Testis (tissue), 3 donors: ENCODE data around the gene C16orf92. TPM values are rescaled to one million over a fixed set of nuclear protein-coding genes. Genes with fewer than 3 reads are reported as not detected.

Experiments used
- DNase-seq: peaks from one replicate; pipeline ENCODE4 v3.0.0-alpha.2; 2019
- H3K27ac ChIP-seq, 2 donors: fragments of 200-600 bp; sonication (generic); one replicate each; pipeline ENCODE4 v1.5.1; 2019
- H3K27me3 ChIP-seq: fragments of 200-600 bp; sonication (generic); one replicate; pipeline ENCODE4 v1.5.1; 2019
- H3K36me3 ChIP-seq: fragments of 200-600 bp; sonication (generic); one replicate; pipeline ENCODE4 v1.5.1; 2017; ENCODE audit warnings: low read depth; ENCODE audit errors: missing control alignments
- H3K4me1 ChIP-seq: fragments of 200-600 bp; sonication (generic); one replicate; pipeline ENCODE4 v1.5.1; 2019
- H3K4me3 ChIP-seq, 2 donors: fragments of 200-600 bp; sonication (generic); one replicate each; pipeline ENCODE4 v1.5.1; 2017 to 2019
- H3K9me3 ChIP-seq: fragments of 200-600 bp; sonication (generic); one replicate; pipeline ENCODE4 v1.5.1; 2017
- CTCF ChIP-seq, 3 experiments: fragments of 450-650 bp in 2 of 3; fragments of 200-600 bp in 1 of 3; sonication (generic) in 1 of 3; IDR thresholded peaks; one replicate each; pipeline ENCODE4 v1.5.1; 2016 to 2019; ENCODE audit warnings: antibody characterized with exemption in 3 of 3, mild to moderate bottlenecking in 2 of 3, moderate library complexity in 1 of 3
- POLR2A ChIP-seq: fragments of 450-650 bp; IDR thresholded peaks from one replicate; pipeline ENCODE4 v1.6.1; 2017; ENCODE audit warnings: antibody characterized with exemption, mild to moderate bottlenecking, moderate library complexity
- WGBS, 2 donors: methylation state at CpG; one replicate each; pipeline ENCODE4 v1.1.5; 2018; 5-methylcytosine and 5-hydroxymethylcytosine counted together
- intact Hi-C: fragments of 100-400 bp; cut with DNase I; formaldehyde crosslinking; loops from one replicate; pipeline ENCODE4 v1.15.1; 2023; ENCODE audit warnings: low total_unique reads
- polyA plus RNA-seq: library from polyadenylated mRNA; stranded (reverse); fragments of 350-450 nt; fragmentation: Illumina TruSeq; extraction: RNeasy Lipid Tissue Mini Kit (QIAGEN cat#74804); gene quantifications from one replicate; pipeline ENCODE4 v1.2.3, GENCODE V29; 2014; ENCODE audit warnings: low read depth, low replicate concordance; ENCODE audit not compliant: insufficient read depth
- total RNA-seq, 2 donors: library from RNA; depleted of rRNA; stranded (reverse); fragments of >200 nt; gene quantifications; one replicate each; pipeline ENCODE4 v1.2.3, GENCODE V29; 2016

Gene C16orf92
- total and polyA plus RNA-seq, 3 donors from 2014 or later: 12.4 to 91.3 (median 20.3) TPM

- no peak for DNase-seq
Measured at GRCh38 chr16:29982560-29983419, 40.2 kb upstream of the C16orf92 start.

DNA sequence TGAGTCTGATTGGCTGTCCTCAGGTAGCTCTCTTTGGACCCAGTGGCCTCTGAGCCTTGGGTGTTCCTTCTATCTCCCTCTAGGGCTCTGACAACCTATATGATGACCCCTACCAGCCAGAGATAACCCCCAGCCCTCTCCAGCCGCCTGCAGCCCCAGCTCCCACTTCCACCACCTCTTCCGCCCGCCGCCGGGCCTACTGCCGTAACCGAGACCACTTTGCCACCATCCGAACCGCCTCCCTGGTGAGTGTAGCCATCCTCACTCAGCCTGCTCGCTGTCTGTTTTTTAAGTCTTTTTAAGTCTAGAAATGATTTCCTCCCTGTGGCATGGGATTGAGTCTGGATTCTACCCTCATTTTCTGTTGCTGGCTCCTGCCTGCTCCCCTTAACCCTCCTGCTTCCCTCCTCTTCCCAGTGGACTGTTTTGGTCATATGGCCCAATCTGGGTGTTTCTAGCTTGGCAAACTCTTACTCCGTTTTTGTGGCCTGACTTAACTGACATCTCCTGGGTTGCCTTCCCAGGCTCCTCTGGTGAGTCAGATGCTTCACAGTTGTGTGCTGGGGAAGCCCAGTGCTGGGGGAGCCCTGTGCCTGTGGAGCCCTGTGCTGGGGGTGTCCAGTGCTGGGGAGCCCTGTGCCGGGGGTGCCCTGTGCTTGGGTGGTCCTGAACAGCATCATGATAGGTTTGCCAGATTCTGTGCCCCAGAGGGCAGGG is 39.4 kb upstream of the C16orf92 start:
- 78% methylated on average over 8 to 12 of the region's 12 CpGs for WGBS, 2 donors
- no peak overlapping the region for H3K4me3 ChIP-seq
- H3K36me3 ChIP-seq: no peaks in the 10 kb centered on the region
- H3K9me3 ChIP-seq: no peaks in the 10 kb centered on the region
- no peak overlapping the region for H3K27ac ChIP-seq
- H3K4me1 ChIP-seq: no peaks in the 10 kb centered on the region
- no peak for DNase-seq
- intact Hi-C loops: no loop called here
- no peak for TF ChIP-seq POLR2A
- no peak for TF ChIP-seq CTCF (IDR thresholded peaks at IDR 0.05)
- H3K27me3 ChIP-seq: no peaks in the 10 kb centered on the region

More at GRCh38 chr16:29982560-29983419, 40.2 kb upstream of the C16orf92 start:
- no peaks in the 10 kb centered on the region for H3K27me3 ChIP-seq
- TF ChIP-seq POLR2A (no peak), CTCF (IDR thresholded peaks at IDR 0.05) (no peak)
- intact Hi-C loops: no loop called here
- no peak overlapping the region for H3K4me3 ChIP-seq
- no peaks in the 10 kb centered on the region for H3K9me3 ChIP-seq
- WGBS, 2 donors: 78 to 89% methylated on average over 16 to 24 of the region's 24 CpGs
- H3K4me1 ChIP-seq: no peaks in the 10 kb centered on the region
- no peak overlapping the region for H3K27ac ChIP-seq
- H3K36me3 ChIP-seq: no peaks in the 10 kb centered on the region

GRCh38 chr16:29984137-29984763 is 38.7 kb upstream of the C16orf92 start:
- no peaks in the 10 kb centered on the region for H3K4me1 ChIP-seq
- no peaks in the 10 kb centered on the region for H3K9me3 ChIP-seq
- no peak overlapping the region for H3K27ac ChIP-seq
- DNase-seq: no peak
- intact Hi-C loops: no loop called here
- H3K27me3 ChIP-seq: no peaks in the 10 kb centered on the region
- no peak overlapping the region for H3K4me3 ChIP-seq
- WGBS, 2 donors: 75 to 84% methylated on average over 6 of the region's 6 CpGs
- H3K36me3 ChIP-seq: no peaks in the 10 kb centered on the region
- no peak for TF ChIP-seq CTCF (IDR thresholded peaks at IDR 0.05)
- no peak for TF ChIP-seq POLR2A

GRCh38 chr16:29984764-29985147 is 38.2 kb upstream of the C16orf92 start:
- Histone ChIP-seq H3K9me3 (no peaks in the 10 kb centered on the region), H3K27me3 (no peaks in the 10 kb centered on the region), H3K4me1 (no peaks in the 10 kb centered on the region), H3K4me3 (no peak overlapping the region), H3K27ac (no peak overlapping the region), H3K36me3 (no peaks in the 10 kb centered on the region)
- TF ChIP-seq CTCF (IDR thresholded peaks at IDR 0.05) (no peak), POLR2A (no peak)
- WGBS, 2 donors: 89 to 93% methylated on average over 5 of the region's 5 CpGs
- no peak for DNase-seq
- intact Hi-C loops: no loop called here
